IMR-90 (cell line): Measurements from ENCODE around the gene GGCT. TPM values are rescaled to one million over a fixed set of nuclear protein-coding genes. Genes with fewer than 3 reads are reported as not detected.

ENCODE experiments used
- ATAC-seq: fragments of 200-7000 bp; cut with Tn5 transposase; 2 replicates; pipeline ENCODE4 v1.9.1; 2020; ENCODE audit warnings: low read depth, mild to moderate bottlenecking, moderate library complexity
- BruUV-seq: library from RNA; stranded (reverse); fragments of 400-500 nt; replicated peaks from 2 replicates; lab custom pipeline; 2021; lab: Mats Ljungman, UMichigan
- CTCF ChIA-PET: fragments of 300-600 bp; formaldehyde crosslinking; extraction: SDS; loops from one replicate; lab custom pipeline; 2021; ENCODE audit warnings: antibody characterized with exemption; lab: Yijun Ruan, JAX
- POLR2A ChIA-PET: fragments of 300-600 bp; sonication (Branson Sonifier 250); formaldehyde crosslinking; loops from one replicate; lab custom pipeline; 2022; ENCODE audit warnings: antibody characterized with exemption; ENCODE audit not compliant: unreplicated experiment; lab: Charles Lee
- DNase-seq: peaks from one replicate; pipeline ENCODE4 v3.0.0; 2013
- H2AFZ ChIP-seq: replicated peaks from 2 replicates; pipeline ENCODE3; 2013; ENCODE audit warnings: low read length, mild to moderate bottlenecking; ENCODE audit not compliant: poor library complexity
- H2AK5ac ChIP-seq: 2 replicates; pipeline ENCODE4 v1.6.1; 2013; ENCODE audit warnings: low read depth, low read length, inconsistent platforms
- H2AK9ac ChIP-seq: replicated peaks from 2 replicates; pipeline ENCODE3; 2013; ENCODE audit warnings: mild to moderate bottlenecking, low read depth, low read length, moderate library complexity; ENCODE audit not compliant: poor library complexity
- H2BK120ac ChIP-seq: 2 replicates; pipeline ENCODE4 v1.6.1; 2013; ENCODE audit warnings: low read depth, low read length, inconsistent platforms
- H2BK15ac ChIP-seq: 3 replicates; pipeline ENCODE4 v1.6.1; 2013; ENCODE audit warnings: low read depth, low read length, inconsistent platforms
- H2BK20ac ChIP-seq: 2 replicates; pipeline ENCODE4 v1.6.1; 2013; ENCODE audit warnings: low read depth, mild to moderate bottlenecking, inconsistent platforms, low read length, moderate library complexity
- H2BK5ac ChIP-seq: 2 replicates; pipeline ENCODE4 v1.6.1; 2013; ENCODE audit warnings: mild to moderate bottlenecking, low read depth, low read length, inconsistent platforms; ENCODE audit not compliant: poor library complexity, severe bottlenecking
- H3K14ac ChIP-seq: replicated peaks from 2 replicates; pipeline ENCODE4 v1.6.1; 2013; ENCODE audit warnings: low read depth, low read length, inconsistent platforms
- H3K18ac ChIP-seq: 2 replicates; pipeline ENCODE4 v1.6.1; 2013; ENCODE audit warnings: low read depth, low read length, control low read depth
- H3K23ac ChIP-seq: 2 replicates; pipeline ENCODE4 v1.6.1; 2013; ENCODE audit warnings: low read depth, low read length, inconsistent platforms
- H3K27ac ChIP-seq: 2 replicates; pipeline ENCODE4 v1.5.1; 2013; ENCODE audit warnings: mild to moderate bottlenecking, control low read depth, low read length; ENCODE audit not compliant: insufficient read depth
- H3K27me3 ChIP-seq: 2 replicates; pipeline ENCODE4 v1.6.1; 2013; ENCODE audit warnings: low read length; ENCODE audit not compliant: control insufficient read depth, insufficient read depth
- H3K36me3 ChIP-seq: 2 replicates; pipeline ENCODE4 v1.6.1; 2013; ENCODE audit warnings: low read length, mixed read lengths; ENCODE audit not compliant: control insufficient read depth, insufficient read depth
- H3K4ac ChIP-seq: 2 replicates; pipeline ENCODE4 v1.6.1; 2013; ENCODE audit warnings: low read depth, low read length, inconsistent platforms
- H3K4me1 ChIP-seq: 2 replicates; pipeline ENCODE4 v1.6.1; 2013; ENCODE audit warnings: low read length, mixed read lengths; ENCODE audit not compliant: control insufficient read depth, insufficient read depth
- H3K4me2 ChIP-seq: 2 replicates; pipeline ENCODE4 v1.6.1; 2013; ENCODE audit warnings: low read depth, mild to moderate bottlenecking, control low read depth, low read length, moderate library complexity
- H3K4me3 ChIP-seq: 2 replicates; pipeline ENCODE4 v1.5.1; 2013; ENCODE audit warnings: low read depth, mild to moderate bottlenecking, control low read depth, low read length, moderate library complexity; ENCODE audit not compliant: insufficient read depth
- H3K56ac ChIP-seq: 2 replicates; pipeline ENCODE4 v1.6.1; 2013; ENCODE audit warnings: low read length, inconsistent platforms; ENCODE audit not compliant: insufficient read depth; ENCODE audit errors: extremely low read depth
- H3K79me1 ChIP-seq, 2 experiments: 2 replicates each; pipeline ENCODE4 v1.6.1; 2013; ENCODE audit warnings: low read length in 2 of 2, inconsistent platforms in 1 of 2, low read depth in 1 of 2
- H3K9ac ChIP-seq: 2 replicates; pipeline ENCODE4 v1.6.1; 2013; ENCODE audit warnings: low read depth, low read length, control low read depth
- H3K9me1 ChIP-seq: 2 replicates; pipeline ENCODE4 v1.6.1; 2013; ENCODE audit warnings: low read length, inconsistent platforms; ENCODE audit not compliant: insufficient read depth
- H3K9me3 ChIP-seq: 2 replicates; pipeline ENCODE4 v1.6.1; 2013; ENCODE audit warnings: low read length; ENCODE audit not compliant: control insufficient read depth, insufficient read depth
- H4K20me1 ChIP-seq: 2 replicates; pipeline ENCODE4 v1.6.1; 2013; ENCODE audit warnings: low read length, inconsistent platforms; ENCODE audit not compliant: insufficient read depth
- H4K5ac ChIP-seq: 2 replicates; pipeline ENCODE4 v1.6.1; 2013; ENCODE audit warnings: mild to moderate bottlenecking, low read depth, low read length, control low read depth
- H4K8ac ChIP-seq, 2 experiments: 2 replicates each; pipeline ENCODE4 v1.6.1; 2013; ENCODE audit warnings: low read depth in 2 of 2, low read length in 2 of 2, control low read depth in 1 of 2, inconsistent platforms in 1 of 2
- H4K91ac ChIP-seq: 2 replicates; pipeline ENCODE4 v1.6.1; 2013; ENCODE audit warnings: low read depth, low read length, inconsistent platforms; ENCODE audit not compliant: insufficient read depth
- BHLHE40 ChIP-seq: fragments of 150-350 bp; IDR thresholded peaks from 2 replicates; pipeline ENCODE4 v1.6.1; 2016; ENCODE audit warnings: mild to moderate bottlenecking, low read depth, low read length
- CEBPB ChIP-seq: IDR thresholded peaks from 2 replicates; pipeline ENCODE4 v1.6.1; 2012; ENCODE audit warnings: low read depth, low read length, improper control_type of control experiment
- CHD1 ChIP-seq: IDR thresholded peaks from 2 replicates; pipeline ENCODE4 v1.6.1; 2012; ENCODE audit warnings: low read depth, low read length, improper control_type of control experiment
- CTCF ChIP-seq: conservative IDR thresholded peaks from 2 replicates; pipeline ENCODE4 v1.5.1; 2012; ENCODE audit warnings: mild to moderate bottlenecking, low read depth, low read length, improper control_type of control experiment
- ELK1 ChIP-seq: fragments of 150-350 bp; IDR thresholded peaks from 2 replicates; pipeline ENCODE4 v1.6.1; 2016; ENCODE audit warnings: low read depth, mild to moderate bottlenecking, low read length, moderate library complexity, borderline replicate concordance
- FOS ChIP-seq: fragments of 150-350 bp; IDR thresholded peaks from 2 replicates; pipeline ENCODE4 v1.6.1; 2016; ENCODE audit warnings: low read depth, low read length
- MAFK ChIP-seq: IDR thresholded peaks from 2 replicates; pipeline ENCODE4 v1.6.1; 2012; ENCODE audit warnings: low read depth, low read length, improper control_type of control experiment
- MAZ ChIP-seq: IDR thresholded peaks from 2 replicates; pipeline ENCODE4 v1.6.1; 2012; ENCODE audit warnings: low read depth, mild to moderate bottlenecking, low read length, improper control_type of control experiment, moderate library complexity, borderline replicate concordance
- NFE2L2 ChIP-seq: fragments of 150-350 bp; IDR thresholded peaks from 2 replicates; pipeline ENCODE4 v1.6.1; 2016; ENCODE audit warnings: low read depth, mild to moderate bottlenecking, low read length
- POLR2A ChIP-seq: IDR thresholded peaks from 2 replicates; pipeline ENCODE4 v1.6.1; 2012; ENCODE audit warnings: mild to moderate bottlenecking, low read depth, low read length
- RAD21 ChIP-seq: IDR thresholded peaks from 2 replicates; pipeline ENCODE4 v1.6.1; 2012; ENCODE audit warnings: low read length, improper control_type of control experiment
- RCOR1 ChIP-seq: IDR thresholded peaks from 2 replicates; pipeline ENCODE4 v1.6.1; 2012; ENCODE audit warnings: mild to moderate bottlenecking, low read length, improper control_type of control experiment; ENCODE audit not compliant: insufficient replicate concordance
- RFX5 ChIP-seq: IDR thresholded peaks from 2 replicates; pipeline ENCODE4 v1.8.0; 2012; ENCODE audit warnings: low read depth, mild to moderate bottlenecking, low read length, moderate library complexity
- SMC3 ChIP-seq: fragments of 150-350 bp; IDR thresholded peaks from 2 replicates; pipeline ENCODE4 v1.6.1; 2016; ENCODE audit warnings: low read depth, mild to moderate bottlenecking, antibody characterized with exemption, low read length, moderate library complexity
- USF2 ChIP-seq: fragments of 150-350 bp; IDR thresholded peaks from 2 replicates; pipeline ENCODE4 v1.6.1; 2017; ENCODE audit warnings: mild to moderate bottlenecking, antibody characterized with exemption, low read length, low read depth
- WGBS, 2 experiments: methylation state at CpG; one replicate each; pipeline versions ENCODE4 v1.1.5 to v1.1.7; 2013; ENCODE audit warnings: missing lambda C conversion rate in 2 of 2; ENCODE audit not compliant: insufficient read length in 1 of 2; ENCODE audit errors: extremely low coverage in 2 of 2; 5-methylcytosine and 5-hydroxymethylcytosine counted together
- dilution Hi-C: fragments of 300-500 bp; cut with HindIII; formaldehyde crosslinking; loops from one replicate; pipeline ENCODE4 v1.14.3; 2018; ENCODE audit warnings: low sequenced_read_pairs; ENCODE audit not compliant: unreplicated experiment
- in situ Hi-C: fragments of 300-500 bp; cut with MboI; formaldehyde crosslinking; loops from 3 replicates; pipeline ENCODE4 v1.14.3; 2019; ENCODE audit warnings: low sequenced_read_pairs, inconsistent platforms, mixed read lengths
- intact Hi-C: fragments of 100-400 bp; cut with micrococcal nuclease; formaldehyde crosslinking; loops from 2 replicates; pipeline ENCODE4 v1.10.0; 2022
- polyA plus RNA-seq, 3 experiments: library from polyadenylated mRNA; depleted of rRNA; stranded (reverse); fragments of >200 nt; gene quantifications; 2 replicates each; pipeline ENCODE4 v1.2.3, GENCODE V29; 2012; ENCODE audit warnings: low replicate concordance in 1 of 3
- total RNA-seq: library from RNA; depleted of rRNA; stranded (reverse); fragments of >200 nt; gene quantifications from 2 replicates; pipeline ENCODE4 v1.2.3, GENCODE V29; 2012

GGCT gene
- total and polyA plus RNA-seq, 2 of the 4 experiments (the other 2 are of a cell fraction) = 12.0 to 18.6 TPM

- Histone ChIP-seq H2BK15ac (no peak overlapping the region), H3K4me2 (no peak overlapping the region), H3K18ac (0 out of 2 replicates have a peak overlapping the region, but pooled peaks have one; percentile 14), H2BK5ac (no peak overlapping the region), H4K20me1 (peaks cover 9% of the 10 kb centered on the region), H3K56ac (no peak overlapping the region), H3K36me3 (no peaks in the 10 kb centered on the region), H3K23ac (no peak overlapping the region), H2AFZ (no peak overlapping the region), H4K91ac (no peak overlapping the region), H2BK120ac (no peak overlapping the region), H3K4ac (no peak overlapping the region; the same call in 1 of the 2 replicates), H3K14ac (no peak overlapping the region), H3K27ac (no peak overlapping the region), H2AK9ac (no peak overlapping the region), H3K9me1 (peaks cover 26% of the 10 kb centered on the region), H3K79me1 (peaks cover 15 to 76% of the 10 kb centered on the region in 2 experiments), H3K27me3 (no peaks in the 10 kb centered on the region), H4K8ac (no peak overlapping the region), H3K4me3 (no peak overlapping the region), H4K5ac (no peak overlapping the region), H3K4me1 (peaks cover 31% of the 10 kb centered on the region), H2BK20ac (no peak overlapping the region), H3K9ac (no peak overlapping the region), H2AK5ac (0 out of 2 replicates have a peak overlapping the region, but pooled peaks have one; percentile 24), H3K9me3 (no peaks in the 10 kb centered on the region)
- dilution Hi-C loops (no loop called here), intact Hi-C loops (no loop called here), in situ Hi-C loops (no loop called here)
- ATAC-seq = no peak
- WGBS, 2 experiments = no CpG with 5 or more reads among the region's 4 CpGs
- no TSS peak for BruUV-seq
- ChIA-PET CTCF (interaction anchor here (0.5 to 0.7 kb wide), 2 partner anchors 17 to 124 kb away, joined by 3 read pairs; no protein-coding TSS in a partner anchor), POLR2A (interaction anchor here (0.6 kb wide), 1 partner anchor 55 kb away, joined by 3 read pairs; no protein-coding TSS in a partner anchor)
- DNase-seq = no peak
- TF ChIP-seq FOS (no peak), CHD1 (no peak), SMC3 (no peak), CEBPB (no peak), POLR2A (no peak), MAZ (no peak), NFE2L2 (no peak), RFX5 (no peak), CTCF (no peak), RCOR1 (no peak), RAD21 (no peak), MAFK (no peak), BHLHE40 (no peak), USF2 (no peak), ELK1 (no peak)
Measured at GRCh38 chr7:30472081-30472783, 32.4 kb downstream of the GGCT start.
